IPS DF 6.9 (cell line): ENCODE data around the gene ASPSCR1.

Experiments used
- DNase-seq: peaks from one replicate; pipeline ENCODE4 v3.0.0-alpha.2; 2013; ENCODE audit warnings: low read depth, low spot score
- H3K27ac ChIP-seq: one replicate; pipeline ENCODE4 v1.5.1; 2013; ENCODE audit warnings: low read length, control low read depth
- H3K27me3 ChIP-seq: 2 replicates; pipeline ENCODE4 v1.6.1; 2013; ENCODE audit warnings: mild to moderate bottlenecking, low read length; ENCODE audit not compliant: control insufficient read depth, insufficient read depth
- H3K36me3 ChIP-seq: 2 replicates; pipeline ENCODE4 v1.6.1; 2013; ENCODE audit warnings: low read length; ENCODE audit not compliant: control insufficient read depth, insufficient read depth
- H3K4me1 ChIP-seq: 2 replicates; pipeline ENCODE4 v1.6.1; 2013; ENCODE audit warnings: low read length; ENCODE audit not compliant: control insufficient read depth, insufficient read depth
- H3K4me3 ChIP-seq: 2 replicates; pipeline ENCODE4 v1.5.1; 2013; ENCODE audit warnings: mild to moderate bottlenecking, low read length
- H3K9me3 ChIP-seq: 2 replicates; pipeline ENCODE4 v1.6.1; 2013; ENCODE audit warnings: low read length, inconsistent platforms; ENCODE audit not compliant: control insufficient read depth, insufficient read depth
- WGBS: extraction: QIAGEN DNeasy Blood & Tissue Kit; methylation state at CpG from one replicate; pipeline ENCODE4 v1.1.7; 2013; ENCODE audit warnings: mixed read lengths, missing lambda C conversion rate; ENCODE audit not compliant: insufficient read length, insufficient coverage; 5-methylcytosine and 5-hydroxymethylcytosine counted together

Gene ASPSCR1

DNA sequence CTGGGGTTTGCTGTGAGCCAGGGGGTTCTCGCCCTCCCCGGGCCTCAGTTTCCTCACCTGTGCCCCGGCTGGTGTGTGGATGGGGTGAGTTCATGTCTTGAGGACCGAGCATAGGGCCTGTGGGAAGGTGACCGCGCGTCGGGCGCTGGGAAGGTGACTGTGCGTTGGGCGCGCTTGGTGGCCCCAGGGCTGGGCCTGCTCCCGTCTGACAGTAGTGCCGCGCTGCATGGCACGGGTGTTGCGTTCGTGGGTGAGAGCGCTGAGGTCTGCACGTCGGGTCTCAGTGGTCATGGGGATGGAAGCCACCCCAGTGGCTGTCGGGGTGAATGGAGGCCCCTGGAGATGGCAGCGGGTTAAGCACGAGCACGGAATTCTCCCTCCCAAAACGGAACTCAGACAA, 9.2 kb downstream of the ASPSCR1 start:
- Histone ChIP-seq H3K27me3 (no peaks in the 10 kb centered on the region), H3K4me3 (no peak overlapping the region), H3K36me3 (peaks cover 24% of the 10 kb centered on the region), H3K4me1 (peaks cover 4% of the 10 kb centered on the region), H3K9me3 (no peaks in the 10 kb centered on the region), H3K27ac (no peak overlapping the region)
- no peak for DNase-seq
- no CpG with 5 or more reads among the region's 26 CpGs for WGBS

DNA sequence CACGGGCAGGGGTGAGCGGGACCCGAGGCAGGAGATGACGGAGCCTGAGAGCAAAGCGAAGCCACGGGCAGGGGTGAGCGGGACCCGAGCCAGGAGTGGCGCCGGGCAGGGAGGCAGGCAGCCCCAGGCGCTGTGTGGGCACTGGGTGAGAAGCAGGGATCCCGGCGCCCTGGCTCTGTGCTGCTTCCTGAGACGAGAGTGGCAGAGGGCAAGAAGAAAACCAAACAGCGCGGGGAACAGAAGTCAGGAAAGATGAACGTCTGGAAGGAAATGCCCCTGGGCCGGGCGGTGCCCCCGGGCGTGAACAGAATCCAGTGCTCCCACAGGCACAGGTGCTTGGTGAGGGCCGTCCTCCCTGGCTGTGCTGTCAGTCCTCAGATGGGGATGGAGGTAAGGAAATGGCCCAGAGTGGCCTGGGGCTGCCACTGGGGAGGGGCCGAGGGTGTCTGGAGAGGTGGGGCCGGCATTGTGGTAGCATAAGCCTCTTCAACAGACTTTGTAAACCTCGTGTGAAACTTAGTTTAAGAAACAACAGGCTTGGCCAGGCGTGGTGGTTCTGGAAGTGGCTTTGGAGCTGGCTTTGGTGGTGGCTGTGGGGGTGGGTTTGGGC, 9.8 kb downstream of the ASPSCR1 start:
- Histone ChIP-seq H3K27me3 (no peaks in the 10 kb centered on the region), H3K4me3 (no peak overlapping the region), H3K27ac (no peak overlapping the region), H3K36me3 (peaks cover 24% of the 10 kb centered on the region), H3K9me3 (no peaks in the 10 kb centered on the region), H3K4me1 (peaks cover 8% of the 10 kb centered on the region)
- no peak for DNase-seq
- no CpG with 5 or more reads among the region's 26 CpGs for WGBS

DNA sequence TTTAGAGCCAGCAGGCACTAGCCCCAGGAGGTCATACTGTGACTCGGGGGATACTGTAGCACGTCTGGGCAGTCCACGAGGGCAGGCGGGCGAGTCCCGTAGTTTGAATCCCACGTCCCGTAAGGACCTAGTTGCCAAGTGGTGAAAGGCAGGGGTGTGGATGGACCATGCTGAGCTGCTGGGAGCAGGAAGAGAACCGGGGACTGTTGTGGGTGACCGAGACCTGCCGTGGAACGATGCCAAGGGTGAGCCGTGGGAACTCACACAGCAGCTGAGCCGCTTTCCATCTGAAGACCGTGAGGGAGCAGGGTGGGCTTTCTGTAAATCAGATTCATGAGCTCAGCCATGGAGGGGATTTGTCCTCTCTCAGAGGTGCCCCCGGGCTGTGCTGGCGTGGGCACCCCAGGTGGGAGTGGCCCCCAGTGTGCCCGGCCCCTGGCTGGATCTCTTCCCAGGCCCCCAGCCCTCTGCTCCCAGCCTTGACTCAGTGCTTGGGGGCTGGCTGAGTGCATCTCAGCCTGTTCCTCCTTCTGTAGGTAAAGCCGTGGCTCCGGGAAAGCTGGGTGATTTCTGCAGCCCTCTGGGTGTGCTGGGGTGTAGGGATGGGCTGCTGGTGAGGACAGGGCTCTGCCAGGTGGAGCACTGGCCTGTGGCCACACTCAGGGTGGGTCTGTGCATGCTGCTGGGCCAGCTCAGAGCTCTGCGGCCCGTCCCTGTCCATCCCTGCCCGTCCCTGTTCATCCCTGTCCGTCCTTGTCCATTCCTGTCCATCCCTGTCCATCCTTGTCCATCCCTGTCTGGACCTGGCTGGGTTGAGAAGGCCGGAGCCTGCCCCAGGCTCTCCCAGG, 13.6 kb downstream of the ASPSCR1 start:
- H3K27me3 ChIP-seq: no peaks in the 10 kb centered on the region
- no peak overlapping the region for H3K27ac ChIP-seq
- H3K9me3 ChIP-seq: no peaks in the 10 kb centered on the region
- no peak overlapping the region for H3K4me3 ChIP-seq
- no peak for DNase-seq
- no CpG with 5 or more reads among the region's 25 CpGs for WGBS
- H3K36me3 ChIP-seq: peaks cover 7% of the 10 kb centered on the region; the same call in 1 of the 2 replicates
- peaks cover 13% of the 10 kb centered on the region for H3K4me1 ChIP-seq

DNA sequence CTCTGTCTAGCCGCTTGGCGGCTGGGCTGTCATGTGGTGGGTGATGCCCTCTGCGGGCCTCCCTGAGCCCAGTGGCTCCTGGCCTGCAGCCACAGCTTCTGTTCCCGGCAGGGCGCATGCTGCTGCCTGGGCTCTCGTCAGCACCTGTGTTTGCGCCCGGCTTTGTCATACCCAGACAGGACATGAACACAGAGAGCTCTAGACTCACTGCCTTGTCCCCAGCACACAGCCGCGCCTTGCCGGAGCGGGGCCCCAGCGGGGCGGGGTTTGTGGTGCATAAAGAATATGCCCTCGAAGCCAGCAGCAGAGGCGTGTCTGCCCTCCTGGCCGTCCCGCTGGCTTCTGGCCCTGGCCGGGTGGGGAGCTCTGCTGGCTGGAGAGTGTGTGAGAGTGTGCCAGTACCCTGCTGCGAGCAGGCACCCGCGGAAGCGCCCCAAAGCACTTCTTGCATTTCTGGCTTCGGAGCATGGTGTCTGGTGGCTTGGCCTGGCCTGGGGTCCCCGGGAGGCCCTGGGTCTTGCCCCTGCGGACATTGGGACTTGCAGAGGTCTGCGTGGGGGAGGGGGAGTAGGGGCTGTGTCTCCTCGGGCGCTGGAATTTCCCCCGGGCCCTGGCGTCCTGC, 14.4 kb downstream of the ASPSCR1 start:
- H3K4me3 ChIP-seq: no peak overlapping the region
- no peaks in the 10 kb centered on the region for H3K27me3 ChIP-seq
- no peak overlapping the region for H3K27ac ChIP-seq
- no peaks in the 10 kb centered on the region for H3K9me3 ChIP-seq
- H3K4me1 ChIP-seq: peaks cover 13% of the 10 kb centered on the region
- no CpG with 5 or more reads among the region's 31 CpGs for WGBS
- no peak for DNase-seq
- H3K36me3 ChIP-seq: peaks cover 7% of the 10 kb centered on the region; the same call in 1 of the 2 replicates

DNA sequence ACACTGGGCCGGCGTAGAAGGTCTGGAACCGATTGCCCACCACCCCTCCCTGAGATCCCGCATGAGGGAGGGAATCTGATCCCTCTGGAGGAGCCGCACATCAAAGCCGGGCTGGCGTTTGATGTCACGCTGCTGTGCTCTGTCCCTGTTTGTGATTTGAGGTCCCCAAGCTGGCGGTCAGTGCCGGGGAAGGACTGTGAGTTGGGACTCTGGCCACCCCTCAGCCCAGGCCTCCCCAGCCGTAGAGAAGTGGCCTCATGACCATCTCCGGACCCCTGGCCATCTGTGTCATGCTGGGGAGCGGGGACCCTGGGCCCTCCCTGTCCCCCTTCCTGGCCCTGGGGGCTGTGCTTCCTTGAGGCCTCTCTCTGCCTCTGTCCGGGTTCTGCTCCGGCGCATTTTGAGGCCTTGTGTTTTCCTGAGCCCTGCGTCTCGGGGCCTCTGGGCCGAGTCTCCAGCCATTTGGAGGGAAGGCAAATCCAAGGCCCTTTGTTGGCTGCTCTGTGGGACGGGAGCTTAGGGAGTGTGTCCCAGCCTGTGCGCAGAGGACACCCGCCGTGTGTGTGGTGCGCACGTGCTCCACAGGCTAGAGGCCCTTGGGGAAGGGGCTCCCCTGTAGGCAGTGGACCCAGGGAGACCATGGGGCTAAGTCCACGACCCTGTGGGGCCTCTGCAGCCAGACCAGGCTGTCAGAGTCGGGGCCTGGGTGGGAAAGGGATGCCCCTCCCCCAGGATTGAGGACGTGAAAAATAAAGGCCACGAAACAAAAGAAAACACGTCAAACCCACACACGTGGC, 15.1 kb downstream of the ASPSCR1 start:
- Histone ChIP-seq H3K9me3 (no peaks in the 10 kb centered on the region), H3K36me3 (0 out of 2 replicates have a peak, but pooled peaks cover 4% of the 10 kb centered on the region), H3K4me3 (no peak overlapping the region), H3K27me3 (no peaks in the 10 kb centered on the region), H3K4me1 (peaks cover 13% of the 10 kb centered on the region), H3K27ac (no peak overlapping the region)
- WGBS: no CpG with 5 or more reads among the region's 31 CpGs
- no peak for DNase-seq

DNA sequence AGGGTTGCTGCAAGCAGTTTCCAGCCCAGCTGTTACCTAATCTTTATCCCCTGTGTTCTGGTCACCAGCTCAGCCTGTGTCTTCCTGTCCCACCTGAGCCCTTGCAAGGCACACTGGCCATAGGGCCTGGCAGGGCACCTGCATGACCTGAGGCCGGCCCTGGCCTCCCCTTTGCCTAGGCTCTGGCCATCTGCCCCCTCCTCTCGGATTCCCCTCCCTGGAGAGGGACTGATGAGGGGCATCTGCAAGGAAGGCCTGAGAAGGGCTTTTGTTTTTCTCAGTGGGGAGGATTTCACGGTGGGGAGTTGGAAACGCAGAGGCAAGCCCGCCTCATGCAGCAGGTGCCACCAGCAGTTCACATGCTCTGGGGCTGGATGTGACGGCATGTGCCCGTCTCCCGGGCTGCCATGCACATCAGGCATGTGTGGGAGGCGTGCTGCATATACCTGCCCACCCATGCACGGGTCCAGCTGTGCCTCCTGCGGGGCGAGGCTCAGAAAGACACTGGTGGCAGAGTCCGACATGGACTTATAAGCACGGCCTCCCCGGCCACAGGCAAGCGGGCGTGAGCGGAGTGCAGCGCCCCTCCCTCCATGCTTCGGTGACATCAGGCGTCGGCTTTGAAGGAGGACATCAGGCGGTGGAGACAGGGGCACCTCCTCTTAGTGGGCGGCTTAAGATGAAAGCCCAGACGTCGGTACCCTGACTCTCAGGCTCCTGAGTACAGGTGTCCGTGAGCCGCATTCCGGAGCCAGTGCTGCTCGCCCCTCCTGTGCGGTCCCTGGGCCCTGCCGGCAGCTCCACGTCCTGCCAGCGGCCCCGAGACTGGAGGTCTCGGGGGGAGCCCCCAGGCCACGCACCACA, 16.5 kb downstream of the ASPSCR1 start:
- peaks cover 13% of the 10 kb centered on the region for H3K4me1 ChIP-seq
- WGBS: no CpG with 5 or more reads among the region's 37 CpGs
- no peak overlapping the region for H3K4me3 ChIP-seq
- H3K27ac ChIP-seq: no peak overlapping the region
- 0 out of 2 replicates have a peak, but pooled peaks cover 4% of the 10 kb centered on the region for H3K36me3 ChIP-seq
- H3K27me3 ChIP-seq: no peaks in the 10 kb centered on the region
- H3K9me3 ChIP-seq: no peaks in the 10 kb centered on the region
- DNase-seq: no peak

DNA sequence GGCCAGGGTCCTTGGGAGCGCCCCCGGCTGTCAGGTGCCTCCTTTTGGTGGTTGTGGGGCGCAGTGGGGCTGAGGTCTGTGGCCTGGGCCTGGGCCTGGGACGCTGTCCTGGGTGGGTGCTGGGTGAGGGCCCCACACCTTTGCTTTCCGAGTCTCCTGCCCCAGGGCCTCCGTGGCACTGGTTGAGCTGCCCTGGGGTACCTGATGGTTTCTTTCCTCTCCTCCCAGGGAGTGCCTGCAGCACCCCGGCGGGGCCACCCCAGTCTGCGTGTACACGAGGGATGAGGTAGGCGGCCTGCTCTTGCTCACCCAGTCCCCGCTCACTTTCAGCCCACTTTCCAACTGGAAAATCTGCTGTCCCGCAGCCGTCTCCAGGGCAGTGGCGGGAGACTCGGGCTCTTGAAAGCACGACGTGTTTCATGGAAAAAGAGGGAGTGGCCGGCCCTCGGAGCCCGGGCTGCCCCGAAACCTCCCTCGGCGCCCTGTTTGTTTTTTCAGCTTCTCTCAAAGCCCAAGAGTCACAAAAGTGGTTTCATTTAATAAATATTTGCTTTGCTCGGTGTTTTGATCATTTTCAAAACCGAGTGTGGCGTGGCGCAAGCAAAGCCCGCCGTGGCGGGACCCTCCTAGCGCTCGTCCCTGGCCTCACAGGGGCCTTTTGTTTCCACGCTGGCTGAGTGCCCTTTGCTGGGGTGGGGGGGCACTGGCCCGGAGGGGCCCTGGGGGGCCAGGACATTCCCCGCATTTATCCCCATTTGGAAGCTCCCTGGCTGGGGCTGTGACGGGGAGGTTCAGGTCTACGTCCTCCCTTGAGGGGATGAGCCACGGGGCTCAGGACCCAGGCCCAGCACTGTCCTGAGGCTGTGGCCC, 17.4 kb downstream of the ASPSCR1 start:
- H3K27ac ChIP-seq: no peak overlapping the region
- no peaks in the 10 kb centered on the region for H3K27me3 ChIP-seq
- peaks cover 13% of the 10 kb centered on the region for H3K4me1 ChIP-seq
- no CpG with 5 or more reads among the region's 39 CpGs for WGBS
- no peak overlapping the region for H3K4me3 ChIP-seq
- no peaks in the 10 kb centered on the region for H3K9me3 ChIP-seq
- DNase-seq: no peak
- H3K36me3 ChIP-seq: 0 out of 2 replicates have a peak, but pooled peaks cover 2% of the 10 kb centered on the region

DNA sequence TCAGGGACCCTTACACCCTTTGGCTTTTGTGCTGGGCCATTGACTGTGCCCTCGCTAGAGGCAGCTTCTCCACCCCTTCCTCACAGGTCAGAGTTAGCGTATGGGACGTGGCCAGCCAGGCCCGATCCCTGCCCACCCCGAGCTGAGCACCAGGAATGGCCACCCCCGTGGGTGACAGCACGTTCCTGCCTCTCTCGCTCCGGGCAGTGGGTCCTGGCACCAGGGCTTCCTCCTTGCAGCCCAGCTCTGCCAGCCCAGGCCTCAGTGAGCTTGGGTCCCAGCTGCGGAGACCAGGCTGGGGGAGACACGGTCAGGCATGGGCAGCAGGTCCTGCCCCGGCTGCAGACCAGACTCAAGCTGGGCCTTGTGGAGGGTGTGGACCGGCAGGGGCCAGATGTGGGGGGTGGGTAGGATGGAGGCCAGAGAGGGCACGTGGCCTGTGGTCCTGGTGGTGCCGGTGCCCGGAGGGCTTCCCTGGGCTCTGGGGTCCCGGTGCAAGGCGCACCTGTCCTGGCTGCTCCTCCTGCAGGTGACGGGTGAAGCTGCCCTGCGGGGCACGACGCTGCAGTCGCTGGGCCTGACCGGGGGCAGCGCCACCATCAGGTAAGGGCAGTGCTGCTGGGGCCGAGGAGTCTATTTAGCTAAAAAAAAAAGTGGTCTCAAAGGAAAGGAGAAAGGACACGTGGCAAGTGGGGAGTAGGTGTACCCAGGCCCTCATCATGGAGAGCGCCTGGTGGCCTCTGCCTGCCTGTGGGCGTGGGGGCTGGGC, 18.2 kb downstream of the ASPSCR1 start:
- Histone ChIP-seq H3K4me3 (no peak overlapping the region), H3K27ac (no peak overlapping the region), H3K27me3 (no peaks in the 10 kb centered on the region), H3K9me3 (no peaks in the 10 kb centered on the region), H3K4me1 (peaks cover 14% of the 10 kb centered on the region), H3K36me3 (0 out of 2 replicates have a peak, but pooled peaks cover 2% of the 10 kb centered on the region)
- no peak for DNase-seq
- WGBS: no CpG with 5 or more reads among the region's 29 CpGs
